Ovary (tissue), 9 donors: Measurements from ENCODE around the gene RDH16. TPM values are rescaled to one million over a fixed set of nuclear protein-coding genes. Genes with fewer than 3 reads are reported as not detected.

Source experiments
- DNase-seq, 5 donors: peaks; one replicate each; pipeline ENCODE4 v3.0.0-alpha.2; 2019 to 2020
- H3K27ac ChIP-seq, 2 donors: fragments of 200-600 bp; one replicate each; pipeline versions ENCODE4 v1.5.1 to v1.8.0; 2019 to 2022
- H3K27me3 ChIP-seq: fragments of 200-600 bp; one replicate; pipeline ENCODE4 v1.8.0; 2022
- H3K36me3 ChIP-seq: fragments of 200-600 bp; sonication (generic); one replicate; pipeline ENCODE4 v1.5.1; 2019
- H3K4me1 ChIP-seq: one replicate; pipeline ENCODE4 v1.8.1; 2013; ENCODE audit warnings: mild to moderate bottlenecking, moderate library complexity; ENCODE audit not compliant: insufficient read depth
- H3K4me3 ChIP-seq: fragments of 200-600 bp; sonication (generic); one replicate; pipeline ENCODE4 v1.5.1; 2017
- H3K9me3 ChIP-seq, 2 donors: fragments of 200-600 bp in 1 of 2; sonication (generic) in 1 of 2; one replicate each; pipeline versions ENCODE4 v1.5.1 to v1.8.1; 2013 to 2019; ENCODE audit warnings: mild to moderate bottlenecking in 1 of 2, moderate library complexity in 1 of 2
- EP300 ChIP-seq: sonication (generic); formaldehyde crosslinking; IDR thresholded peaks from one replicate; pipeline ENCODE4 v1.6.1; 2017; ENCODE audit warnings: antibody characterized with exemption
- POLR2A ChIP-seq: fragments of 450-650 bp; IDR thresholded peaks from one replicate; pipeline ENCODE4 v1.6.1; 2017; ENCODE audit warnings: antibody characterized with exemption, mild to moderate bottlenecking, moderate library complexity
- WGBS, 3 donors: extraction: QIAGEN DNeasy Blood & Tissue Kit in 1 of 3; methylation state at CpG; one replicate each; pipeline versions ENCODE4 v1.1.5 to v1.1.7; 2013 to 2017; 5-methylcytosine and 5-hydroxymethylcytosine counted together
- intact Hi-C, 4 donors: fragments of 100-400 bp; cut with DNase I; formaldehyde crosslinking; loops; one replicate each; pipeline versions ENCODE4 v1.11.0 to v1.15.1; 2022 to 2023
- polyA plus RNA-seq, 2 donors: library from polyadenylated mRNA; stranded (reverse); fragments of 200-250 nt in 1 of 2; fragments of 350-450 nt in 1 of 2; fragmentation: Illumina TruSeq in 1 of 2; extraction: RNeasy Lipid Tissue Mini Kit (QIAGEN cat#74804) in 1 of 2; gene quantifications; one replicate each; pipeline ENCODE4 v1.2.3, GENCODE V29; 2013 to 2014
- total RNA-seq, 7 donors: library from RNA; depleted of rRNA in 2 of 7; stranded (reverse); fragments of >200 nt in 2 of 7; fragmentation: NEBNext Ultra II Directional in 3 of 7; extraction: Animal tissue kit (Norgen Biotek cat#: 25700) in 3 of 7; gene quantifications; one replicate each; pipeline versions ENCODE4 v1.1.0 to v1.2.4, GENCODE V29; 2016 to 2023
- TF ChIP-seq, protein P1 (sequence below), 3 donors: fragments of 450-650 bp in 2 of 3; fragments of 200-600 bp in 1 of 3; IDR thresholded peaks; one replicate each; pipeline versions ENCODE4 v1.5.1 to v1.8.0; 2016 to 2022; ENCODE audit warnings: antibody characterized with exemption in 3 of 3, mild to moderate bottlenecking in 1 of 3
- donor health status: DM: no; HTN: no; CAD: no; lungs with moderate emphysema.
- donor health status: DM: no; HTN: no; CAD: no.
- donor health status: Bipolar disorder and iron deficiency.
- donor health status: DM: yes; HTN: yes; CAD: no.
- donor health status: DM: no; HTN: no; CAD: no.
- donor health status: DM: yes; HTN: yes; CAD: no.

RDH16 gene
- total and polyA plus RNA-seq, 9 donors: 0.22 to 0.64 (median 0.34) TPM

- no peaks in the 10 kb centered on the region for H3K9me3 ChIP-seq
- 65 to 66% (median 66%) methylated on average over 1 of the region's 1 CpG for WGBS, 3 donors
- DNase-seq: no peak
- no peaks in the 10 kb centered on the region for H3K4me1 ChIP-seq
- no peaks in the 10 kb centered on the region for H3K27me3 ChIP-seq
- H3K36me3 ChIP-seq: no peaks in the 10 kb centered on the region
- no peak overlapping the region for H3K27ac ChIP-seq
- no peak overlapping the region for H3K4me3 ChIP-seq
- intact Hi-C loops: no loop called here
- TF ChIP-seq EP300 (no peak), POLR2A (no peak)
Measured at GRCh38 chr12:56905852-56906251, 51.6 kb downstream of the RDH16 start.

GRCh38 chr12:56903374-56903773, 54.0 kb downstream of the RDH16 start:
- intact Hi-C loops: no loop called here

More at GRCh38 chr12:56903374-56903773, 54.0 kb downstream of the RDH16 start:
- Histone ChIP-seq H3K4me1 (no peaks in the 10 kb centered on the region), H3K27me3 (no peaks in the 10 kb centered on the region), H3K9me3 (peaks cover 0 to 3% of the 10 kb centered on the region in 2 donors), H3K4me3 (no peak overlapping the region), H3K27ac (no peak overlapping the region), H3K36me3 (no peaks in the 10 kb centered on the region)
- WGBS, 3 donors: 32 to 64% (median 33%) methylated on average over 1 of the region's 1 CpG
- DNase-seq: no peak
- TF ChIP-seq, protein P1, sequence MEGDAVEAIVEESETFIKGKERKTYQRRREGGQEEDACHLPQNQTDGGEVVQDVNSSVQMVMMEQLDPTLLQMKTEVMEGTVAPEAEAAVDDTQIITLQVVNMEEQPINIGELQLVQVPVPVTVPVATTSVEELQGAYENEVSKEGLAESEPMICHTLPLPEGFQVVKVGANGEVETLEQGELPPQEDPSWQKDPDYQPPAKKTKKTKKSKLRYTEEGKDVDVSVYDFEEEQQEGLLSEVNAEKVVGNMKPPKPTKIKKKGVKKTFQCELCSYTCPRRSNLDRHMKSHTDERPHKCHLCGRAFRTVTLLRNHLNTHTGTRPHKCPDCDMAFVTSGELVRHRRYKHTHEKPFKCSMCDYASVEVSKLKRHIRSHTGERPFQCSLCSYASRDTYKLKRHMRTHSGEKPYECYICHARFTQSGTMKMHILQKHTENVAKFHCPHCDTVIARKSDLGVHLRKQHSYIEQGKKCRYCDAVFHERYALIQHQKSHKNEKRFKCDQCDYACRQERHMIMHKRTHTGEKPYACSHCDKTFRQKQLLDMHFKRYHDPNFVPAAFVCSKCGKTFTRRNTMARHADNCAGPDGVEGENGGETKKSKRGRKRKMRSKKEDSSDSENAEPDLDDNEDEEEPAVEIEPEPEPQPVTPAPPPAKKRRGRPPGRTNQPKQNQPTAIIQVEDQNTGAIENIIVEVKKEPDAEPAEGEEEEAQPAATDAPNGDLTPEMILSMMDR (IDR thresholded peaks at IDR 0.05): no peak
- TF ChIP-seq POLR2A (no peak), EP300 (no peak)

Other genes with a start within 250 kb of the RDH16 start
- 1,000 to 10,000 TPM; 1,240 to 2,316 (median 1,807) TPM for gene NACA, start 232.3 kb downstream of the RDH16 start, total RNA-seq
- gene NACA, start 232.3 kb downstream of the RDH16 start, polyA plus RNA-seq: 1,000 to 10,000 TPM; 2,768 to 3,183 TPM
- gene PRIM1, start 205.3 kb downstream of the RDH16 start, total RNA-seq: 10 to 100 TPM in 1 of 7 donors, 1 to 10 TPM in 6; 5.7 to 12.5 (median 7.7) TPM
- 1 to 10 TPM; 7.8 to 9.7 TPM for gene PRIM1, start 205.3 kb downstream of the RDH16 start, polyA plus RNA-seq
- 10 to 100 TPM in 2 of 7 donors, 1 to 10 TPM in 4, under 1 TPM in 1; 0.90 to 13.4 (median 3.1) TPM for gene HSD17B6, start 194.3 kb downstream of the RDH16 start, total RNA-seq
- 10 to 100 TPM in 1 of 2 donors, 1 to 10 TPM in 1; 6.7 to 39.4 TPM for gene HSD17B6, start 194.3 kb downstream of the RDH16 start, polyA plus RNA-seq
- under 1 TPM in 3 of 7 donors, not detected in 4; 0.10 to 0.25 (median 0.25) TPM for gene SDR9C7, start 23.2 kb downstream of the RDH16 start, total RNA-seq
- gene SDR9C7, start 23.2 kb downstream of the RDH16 start, polyA plus RNA-seq: under 1 TPM in 1 of 2 donors, not detected in 1; 0.07 TPM
- gene ZBTB39, start 48.9 kb upstream of the RDH16 start, total RNA-seq: 10 to 100 TPM in 1 of 7 donors, 1 to 10 TPM in 6; 3.3 to 10.4 (median 7.4) TPM
- gene ZBTB39, start 48.9 kb upstream of the RDH16 start, polyA plus RNA-seq: 1 to 10 TPM; 2.9 to 7.1 TPM
- not detected for gene TAC3, start 58.9 kb upstream of the RDH16 start, total RNA-seq
- gene TAC3, start 58.9 kb upstream of the RDH16 start, polyA plus RNA-seq: 1 to 10 TPM in 1 of 2 donors, under 1 TPM in 1; 0.40 to 2.2 TPM
- 1 to 10 TPM in 1 of 7 donors, under 1 TPM in 4, not detected in 2; 0.10 to 2.6 (median 0.23) TPM for gene MYO1A, start 92.5 kb upstream of the RDH16 start, total RNA-seq
- under 1 TPM; 0.08 to 0.38 TPM for gene MYO1A, start 92.5 kb upstream of the RDH16 start, polyA plus RNA-seq
- 10 to 100 TPM in 5 of 7 donors, 1 to 10 TPM in 2; 6.8 to 14.9 (median 10.8) TPM for gene NEMP1, start 121.2 kb upstream of the RDH16 start, total RNA-seq
- 10 to 100 TPM in 1 of 2 donors, 1 to 10 TPM in 1; 5.8 to 11.1 TPM for gene NEMP1, start 121.2 kb upstream of the RDH16 start, polyA plus RNA-seq
- gene NAB2, start 131.5 kb upstream of the RDH16 start, total RNA-seq: 100 to 1,000 TPM in 1 of 7 donors, 10 to 100 TPM in 6; 37.6 to 103 (median 70.8) TPM
- 10 to 100 TPM; 27.5 to 47.4 TPM for gene NAB2, start 131.5 kb upstream of the RDH16 start, polyA plus RNA-seq
- gene STAT6, start 153.8 kb upstream of the RDH16 start, total RNA-seq: 100 to 1,000 TPM in 5 of 7 donors, 10 to 100 TPM in 2; 67.4 to 211 (median 168) TPM
- gene STAT6, start 153.8 kb upstream of the RDH16 start, polyA plus RNA-seq: 100 to 1,000 TPM; 145 to 158 TPM
- gene LRP1, start 170.9 kb upstream of the RDH16 start, total RNA-seq: 100 to 1,000 TPM; 148 to 640 (median 405) TPM
- 100 to 1,000 TPM in 1 of 2 donors, 10 to 100 TPM in 1; 76.4 to 168 TPM for gene LRP1, start 170.9 kb upstream of the RDH16 start, polyA plus RNA-seq
- not detected for gene LRP1-AS, start 190.0 kb upstream of the RDH16 start, total RNA-seq
- not detected for gene LRP1-AS, start 190.0 kb upstream of the RDH16 start, polyA plus RNA-seq